ENCODE data around the gene MEGF8. TPM values are rescaled to one million over a fixed set of nuclear protein-coding genes. Genes with fewer than 3 reads are reported as not detected.

The MEGF8 gene
- total and polyA plus RNA-seq, 10 of the 15 experiments (the other 5 are each of a cell fraction or from before 2014, with no cell fraction given): 0.43 to 12.8 (median 2.7) TPM

- Histone ChIP-seq H3K4me2 (ENCODE audit: control insufficient read depth, insufficient read depth) (no peak overlapping the region), H3K9me3 (replicated peaks; ENCODE audit: control insufficient read depth, insufficient read depth, low read length) (no peaks in the 10 kb centered on the region), H3K79me2 (ENCODE audit: control insufficient read depth, insufficient read depth, low read length) (no peaks in the 10 kb centered on the region), H2AFZ (ENCODE audit: control insufficient read depth, low read depth, low read length) (no peak overlapping the region), H3K4me1 (ENCODE audit: control insufficient read depth, insufficient read depth, low read length) (no peaks in the 10 kb centered on the region; the same call in 1 of the 2 replicates), H3K27ac (ENCODE audit: control insufficient read depth, insufficient read depth) (no peak overlapping the region), H3K27me3 (replicated peaks in 1 of 2; ENCODE audit: control insufficient read depth in 2 of 2, insufficient read depth in 2 of 2, low read length in 1 of 2) (no peaks in the 10 kb centered on the region), H3K9ac (ENCODE audit: control insufficient read depth, insufficient read depth, low read length) (no peak overlapping the region), H4K20me1 (ENCODE audit: control insufficient read depth, insufficient read depth) (no peaks in the 10 kb centered on the region), H3K4me3 (no peak overlapping the region), H3K36me3 (ENCODE audit: control insufficient read depth in 2 of 2, insufficient read depth in 2 of 2, low read length in 1 of 2) (peaks cover 5% of the 10 kb centered on the region in 2 experiments; a peak in 3 of 4 replicates)
- BruUV-seq (replicated peaks): no TSS peak
- intact Hi-C loops (cut with micrococcal nuclease; ENCODE audit: unreplicated experiment) (no loop called here), in situ Hi-C loops (cut with MboI) (no loop called here)
- FAIRE-seq (no peak), ATAC-seq (no peak), DNase-seq (ENCODE audit: low read depth, low spot score) (no peak)
- SMC1A ChIA-PET (ENCODE audit: uncharacterized antibody, unreplicated experiment): no interaction called here
- 0 out of 2 replicates have a peak, but pooled peaks have one; percentile 6 for TF ChIP-seq POLR2A (IDR thresholded peaks at IDR 0.05; ENCODE audit: low read depth, low read length)
- no peak for TF ChIP-seq PBX3 (IDR thresholded peaks at IDR 0.05; ENCODE audit: insufficient replicate concordance, low read depth, low read length)
- 86% methylated on average over 11 of the region's 11 CpGs for WGBS (ENCODE audit: insufficient coverage, insufficient replicate concordance, low lambda C conversion rate, missing lambda C conversion rate)
- RAD21 ChIA-PET (ENCODE audit: unreplicated experiment): interaction anchor here (0.5 kb wide), 1 partner anchor 150 kb away, joined by 3 read pairs; no protein-coding TSS in a partner anchor
- POLR2A ChIA-PET: no interaction called here
- CTCF ChIA-PET: interaction anchor here (1.6 kb wide), 1 partner anchor 14 kb away, joined by 4 read pairs; no protein-coding TSS in a partner anchor
These were observed 80.7 kb downstream of the MEGF8 start for GRCh38 chr19:42406111-42406510.

- no peaks in the 10 kb centered on the region for H3K79me2 ChIP-seq (ENCODE audit: control insufficient read depth, insufficient read depth, low read length)
- no peak overlapping the region for H3K27ac ChIP-seq (ENCODE audit: control insufficient read depth, insufficient read depth)
- H3K4me1 ChIP-seq (ENCODE audit: control insufficient read depth, insufficient read depth, low read length): no peaks in the 10 kb centered on the region
- POLR2A ChIA-PET: interaction anchor here (1.3 kb wide), 1 partner anchor 16 kb away, joined by 3 read pairs; no protein-coding TSS in a partner anchor
- SMC1A ChIA-PET (ENCODE audit: uncharacterized antibody, unreplicated experiment): no interaction called here
- in situ Hi-C loops (cut with MboI) (no loop called here), intact Hi-C loops (cut with micrococcal nuclease; ENCODE audit: unreplicated experiment) (no loop called here)
- peaks cover 5% of the 10 kb centered on the region in 2 experiments; a peak in 3 of 4 replicates for H3K36me3 ChIP-seq (ENCODE audit: control insufficient read depth in 2 of 2, insufficient read depth in 2 of 2, low read length in 1 of 2)
- FAIRE-seq (no peak), DNase-seq (ENCODE audit: low read depth, low spot score) (no peak), ATAC-seq (no peak)
- no peaks in the 10 kb centered on the region for H4K20me1 ChIP-seq (ENCODE audit: control insufficient read depth, insufficient read depth)
- no peaks in the 10 kb centered on the region for H3K9me3 ChIP-seq (replicated peaks; ENCODE audit: control insufficient read depth, insufficient read depth, low read length)
- H3K4me2 ChIP-seq (ENCODE audit: control insufficient read depth, insufficient read depth): no peak overlapping the region
- RAD21 ChIA-PET (ENCODE audit: unreplicated experiment): no interaction called here
- BruUV-seq (replicated peaks): no TSS peak
- H2AFZ ChIP-seq (ENCODE audit: control insufficient read depth, low read depth, low read length): no peak overlapping the region
- 96% methylated on average over 29 of the region's 30 CpGs for WGBS (ENCODE audit: insufficient coverage, insufficient replicate concordance, low lambda C conversion rate, missing lambda C conversion rate)
- H3K4me3 ChIP-seq: no peak overlapping the region
- CTCF ChIA-PET: interaction anchor here (1.6 kb wide), 1 partner anchor 13 kb away, joined by 4 read pairs; no protein-coding TSS in a partner anchor
- no peaks in the 10 kb centered on the region for H3K27me3 ChIP-seq (replicated peaks in 1 of 2; ENCODE audit: control insufficient read depth in 2 of 2, insufficient read depth in 2 of 2, low read length in 1 of 2)
- H3K9ac ChIP-seq (ENCODE audit: control insufficient read depth, insufficient read depth, low read length): no peak overlapping the region
- TF ChIP-seq ZBED1 (IDR thresholded peaks at IDR 0.05; ENCODE audit: borderline replicate concordance) (no peak), RCOR1 (conservative IDR thresholded peaks at IDR 0.05; ENCODE audit: low read depth, low read length) (no peak), HDGF (IDR thresholded peaks at IDR 0.05) (no peak), PML (IDR thresholded peaks at IDR 0.05; ENCODE audit: low read length) (no peak), SP1 (IDR thresholded peaks at IDR 0.05; ENCODE audit: low read depth, low read length) (no peak), TBL1XR1 (IDR thresholded peaks at IDR 0.05; ENCODE audit: low read depth, low read length) (no peak), E2F4 (IDR thresholded peaks at IDR 0.05; ENCODE audit: low read depth, low read length) (no peak), CREB1 (IDR thresholded peaks at IDR 0.05; ENCODE audit: low read depth) (no peak)
- TF ChIP-seq, protein P1, sequence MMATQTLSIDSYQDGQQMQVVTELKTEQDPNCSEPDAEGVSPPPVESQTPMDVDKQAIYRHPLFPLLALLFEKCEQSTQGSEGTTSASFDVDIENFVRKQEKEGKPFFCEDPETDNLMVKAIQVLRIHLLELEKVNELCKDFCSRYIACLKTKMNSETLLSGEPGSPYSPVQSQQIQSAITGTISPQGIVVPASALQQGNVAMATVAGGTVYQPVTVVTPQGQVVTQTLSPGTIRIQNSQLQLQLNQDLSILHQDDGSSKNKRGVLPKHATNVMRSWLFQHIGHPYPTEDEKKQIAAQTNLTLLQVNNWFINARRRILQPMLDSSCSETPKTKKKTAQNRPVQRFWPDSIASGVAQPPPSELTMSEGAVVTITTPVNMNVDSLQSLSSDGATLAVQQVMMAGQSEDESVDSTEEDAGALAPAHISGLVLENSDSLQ (IDR thresholded peaks at IDR 0.05): no peak
These were observed 81.8 kb downstream of the MEGF8 start for GRCh38 chr19:42407085-42407815.

Data from GM12878 (cell line).